NCI-H510A (cell line): ENCODE data around the gene FBXW8.
A peak's percentile ranks its signal among the peaks of the same experiment; 100 is the strongest.
"Not testable (repeated sequence)": the region's sequence is repeated elsewhere in the genome, so short reads cannot be mapped to it uniquely, and the experiment has no call there.

Experiments
- DNase-seq: peaks from one replicate; lab custom pipeline; 2025; lab: John Stamatoyannopoulos, UW

FBXW8 gene

DNA sequence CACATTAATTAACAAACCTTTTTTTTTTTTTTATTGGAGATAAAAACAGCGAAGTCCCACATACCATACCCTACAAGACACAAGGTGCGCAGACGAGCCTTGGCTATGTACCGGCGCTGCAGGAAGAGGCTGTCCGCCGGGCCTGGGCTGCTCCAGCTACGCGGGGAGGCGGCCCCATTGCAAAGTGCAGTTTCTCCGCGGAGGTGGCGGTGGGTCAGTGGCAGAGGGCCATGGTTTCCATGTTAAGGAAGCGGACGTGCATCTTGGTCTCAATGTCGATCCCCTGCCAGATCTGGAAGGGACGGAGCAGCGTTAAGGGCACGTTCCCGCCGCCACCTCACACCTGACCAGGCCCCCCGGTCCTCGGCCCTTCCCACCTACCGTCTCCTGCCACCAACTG, 128.2 kb downstream of the FBXW8 start:
- no peak for DNase-seq

GRCh38 chr12:117039891-117040309, 129.2 kb downstream of the FBXW8 start:
- DNase-seq = no peak

DNA sequence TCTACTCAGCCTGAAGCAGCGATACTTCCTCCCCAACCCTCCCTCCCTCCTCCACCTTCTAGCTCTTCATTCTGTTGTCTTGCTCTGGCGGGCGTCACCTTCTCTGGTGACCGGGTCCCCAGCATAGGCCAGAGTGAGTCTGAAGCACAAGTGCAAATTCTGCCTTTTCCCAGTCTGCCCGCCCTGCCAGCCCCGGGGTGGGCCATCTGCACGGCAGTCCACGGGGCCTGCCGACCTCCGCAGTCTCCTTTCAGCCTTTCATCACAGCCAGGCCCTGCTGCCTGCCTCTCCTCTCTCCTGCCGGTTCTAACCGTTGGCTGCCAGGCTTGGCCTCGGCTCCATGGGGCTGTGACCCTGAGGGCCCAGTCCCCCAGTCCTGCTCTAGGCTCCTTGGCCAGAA, 129.7 kb downstream of the FBXW8 start:
- DNase-seq = no peak

- no peak for DNase-seq
These were observed 131.0 kb downstream of the FBXW8 start for GRCh38 chr12:117041798-117042170.

- no peak for DNase-seq
These were observed 131.6 kb downstream of the FBXW8 start for GRCh38 chr12:117042171-117042842.

DNA sequence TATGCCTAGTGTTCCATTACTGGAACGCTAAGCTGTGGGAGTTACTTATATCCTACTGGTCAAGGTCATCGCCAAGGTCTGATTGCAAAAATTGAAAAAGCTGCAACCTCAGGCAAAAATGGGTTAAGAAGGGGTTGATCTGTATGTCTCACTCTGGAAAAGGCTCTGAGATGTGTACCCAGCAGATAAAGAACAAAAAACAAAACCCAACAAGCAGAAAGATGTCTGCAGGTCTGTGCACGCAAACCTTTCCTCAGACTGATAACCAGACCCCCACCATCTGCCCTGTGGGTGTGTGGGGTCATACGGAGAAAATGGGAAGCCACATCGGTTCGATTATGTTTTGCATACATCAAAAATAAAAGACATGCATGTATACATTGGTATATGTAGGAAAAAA, 132.1 kb downstream of the FBXW8 start:
- no peak for DNase-seq

- DNase-seq = no peak
These were observed 133.6 kb downstream of the FBXW8 start for GRCh38 chr12:117044311-117044710.

GRCh38 chr12:117044790-117045159, 134.0 kb downstream of the FBXW8 start:
- no peak for DNase-seq

DNA sequence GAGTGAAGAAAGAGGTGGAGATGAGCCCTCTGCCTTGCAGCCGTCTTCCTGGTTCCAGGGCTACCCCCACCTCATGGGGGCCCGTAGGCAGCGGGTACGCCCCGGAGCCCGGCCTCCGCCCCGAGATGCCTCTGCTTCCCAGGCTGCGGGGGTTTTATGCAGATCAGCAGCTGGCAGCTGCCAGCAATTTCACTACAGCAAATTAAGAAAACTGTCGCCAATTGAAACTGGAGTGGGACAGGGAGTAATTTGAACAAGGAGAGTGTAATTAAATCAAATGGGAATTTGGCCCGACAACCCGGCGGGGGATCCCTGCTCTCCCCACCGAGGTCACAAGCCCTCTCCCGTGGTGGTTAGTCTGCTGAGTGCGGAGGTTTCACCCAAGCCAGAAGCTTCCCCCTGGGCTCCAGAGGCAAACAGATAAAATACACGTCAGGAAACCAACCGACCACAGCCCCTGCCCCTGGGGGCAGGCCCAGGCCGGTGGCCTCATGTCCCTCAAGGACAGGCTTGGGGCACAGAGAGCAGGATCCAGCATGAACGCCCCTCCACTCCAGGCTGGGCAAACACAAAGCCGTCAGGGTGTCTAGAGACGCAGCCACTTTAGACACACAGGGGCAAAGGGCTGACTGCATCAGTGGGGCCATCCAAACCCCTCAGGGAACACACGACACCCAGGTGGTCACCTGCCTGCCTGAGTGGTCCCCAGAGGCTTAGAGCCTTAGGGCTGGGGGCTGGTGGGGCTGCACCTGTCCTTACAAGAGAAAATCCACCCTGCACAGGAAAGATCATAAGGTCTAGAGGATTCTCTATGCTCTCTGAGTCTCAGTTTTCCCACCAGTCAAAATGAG, 134.6 kb downstream of the FBXW8 start:
- DNase-seq = no peak

GRCh38 chr12:117046011-117046369, 135.2 kb downstream of the FBXW8 start:
- DNase-seq = no peak

DNA sequence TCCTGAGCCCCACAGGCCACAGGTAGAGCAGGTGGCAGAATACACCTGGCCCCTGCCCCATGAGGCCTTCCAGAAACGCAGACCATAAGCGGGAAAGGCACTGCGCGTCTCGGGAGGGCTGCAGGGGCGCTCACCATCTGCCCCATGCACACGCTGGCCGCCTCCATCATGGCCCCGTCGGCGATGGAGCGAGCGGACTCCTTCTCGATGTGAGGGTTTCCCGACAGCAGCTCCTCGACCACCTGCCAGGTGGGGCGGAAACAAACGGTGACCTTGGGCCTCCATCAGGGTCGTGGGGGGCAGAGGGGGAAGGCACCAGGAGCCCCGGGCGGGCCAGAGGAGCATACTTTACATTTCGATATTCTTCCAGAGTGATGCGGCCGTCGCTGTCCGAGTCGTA, 135.7 kb downstream of the FBXW8 start:
- DNase-seq = no peak

- DNase-seq = no peak
These were observed 136.2 kb downstream of the FBXW8 start for GRCh38 chr12:117046861-117047530.

DNA sequence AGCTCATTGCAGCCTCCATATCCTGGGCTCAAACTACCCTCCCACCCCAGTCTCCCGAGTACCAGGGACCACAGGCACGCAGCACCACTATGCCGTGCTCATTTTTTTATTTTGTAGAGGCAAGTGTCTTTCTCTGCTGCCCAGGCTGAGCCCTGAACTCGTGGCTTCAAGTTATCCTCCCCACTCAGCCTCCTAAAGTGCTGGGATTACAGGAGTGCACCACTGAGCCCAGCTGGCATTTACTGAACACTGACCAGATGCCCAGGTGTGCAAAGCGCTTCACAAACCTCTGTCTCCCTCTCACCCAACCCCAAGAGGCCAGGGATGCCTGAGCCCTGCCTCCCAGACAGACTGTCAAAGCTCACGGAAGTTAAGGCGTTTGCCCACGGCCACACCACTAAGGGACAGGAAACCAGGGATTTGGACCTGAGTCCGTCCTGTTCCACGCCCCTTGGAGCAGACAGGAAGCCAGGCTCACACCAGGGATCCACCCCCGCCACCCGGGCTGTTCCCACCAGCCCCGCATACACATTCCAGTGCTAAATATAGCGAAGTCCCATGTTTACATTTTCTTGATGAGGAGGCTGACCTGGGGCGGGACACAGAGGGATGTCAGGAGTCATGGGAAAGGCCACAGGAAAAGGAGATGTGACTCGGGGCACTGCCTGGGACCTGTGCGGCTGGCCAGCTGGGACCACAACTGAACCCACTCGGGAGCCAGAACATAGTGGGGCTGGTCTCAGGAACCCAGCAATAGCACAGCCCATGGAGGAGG, 137.2 kb downstream of the FBXW8 start:
- no peak for DNase-seq

- DNase-seq = no peak
These were observed 137.8 kb downstream of the FBXW8 start for GRCh38 chr12:117048585-117048904.

- no peak for DNase-seq
These were observed 138.5 kb downstream of the FBXW8 start for GRCh38 chr12:117049295-117049694.

- DNase-seq = no peak
These were observed 139.3 kb downstream of the FBXW8 start for GRCh38 chr12:117050060-117050459.

- DNase-seq = no peak
These were observed 140.6 kb downstream of the FBXW8 start for GRCh38 chr12:117051380-117051779.

DNA sequence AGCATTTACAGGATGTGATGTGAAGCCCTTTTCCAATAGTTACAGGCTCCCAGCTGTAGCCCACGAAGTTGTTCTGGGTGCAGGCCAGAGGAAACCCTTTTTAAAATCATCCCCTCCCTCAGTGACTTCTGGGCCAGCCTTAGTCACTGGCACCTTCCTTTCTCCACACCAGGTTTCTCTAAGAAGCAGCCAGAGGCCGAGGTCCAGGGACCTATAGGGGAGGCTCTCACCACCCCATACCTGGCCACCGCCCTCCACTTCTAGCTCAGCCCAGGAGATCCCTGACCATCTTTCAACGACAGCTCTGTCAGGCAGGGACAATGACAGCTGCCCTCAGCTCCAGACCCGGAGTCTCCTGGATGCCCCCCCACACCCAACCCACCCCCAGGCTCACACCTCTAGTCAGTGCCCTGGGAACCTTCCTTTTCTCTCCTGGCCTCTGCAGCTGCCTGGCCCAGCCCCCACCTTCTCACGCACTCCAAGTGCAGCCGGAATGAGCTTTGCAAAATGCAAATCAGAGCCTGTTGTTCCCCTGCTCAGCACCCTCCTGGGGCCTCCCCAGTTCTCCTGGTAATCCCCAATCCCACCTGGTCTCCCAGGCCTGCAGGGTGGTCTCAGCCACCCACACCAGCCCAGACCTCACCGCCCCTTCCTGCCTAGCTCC, 141.8 kb downstream of the FBXW8 start:
- peak; percentile 46 for DNase-seq

DNA sequence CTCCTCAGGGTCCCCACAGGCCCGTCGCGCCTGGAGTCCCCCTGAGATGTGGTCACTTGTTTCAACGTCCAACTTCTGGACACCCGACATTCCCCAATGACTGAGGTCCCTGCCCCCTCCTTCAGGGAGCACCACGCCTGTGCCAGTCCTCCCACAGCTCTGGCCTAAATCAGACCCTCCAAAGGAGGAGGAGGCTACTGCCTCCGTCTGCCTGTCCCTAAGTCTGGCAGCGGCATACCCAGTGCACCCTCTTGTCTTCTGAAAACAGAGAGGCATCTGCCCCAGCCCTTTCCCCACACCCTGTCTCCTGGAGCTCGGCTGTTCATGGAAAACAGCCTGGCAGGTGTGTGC, 142.3 kb downstream of the FBXW8 start:
- DNase-seq = no peak

GRCh38 chr12:117053597-117054201, 142.9 kb downstream of the FBXW8 start:
- no peak for DNase-seq

GRCh38 chr12:117054279-117054678, 143.5 kb downstream of the FBXW8 start:
- no peak for DNase-seq

DNA sequence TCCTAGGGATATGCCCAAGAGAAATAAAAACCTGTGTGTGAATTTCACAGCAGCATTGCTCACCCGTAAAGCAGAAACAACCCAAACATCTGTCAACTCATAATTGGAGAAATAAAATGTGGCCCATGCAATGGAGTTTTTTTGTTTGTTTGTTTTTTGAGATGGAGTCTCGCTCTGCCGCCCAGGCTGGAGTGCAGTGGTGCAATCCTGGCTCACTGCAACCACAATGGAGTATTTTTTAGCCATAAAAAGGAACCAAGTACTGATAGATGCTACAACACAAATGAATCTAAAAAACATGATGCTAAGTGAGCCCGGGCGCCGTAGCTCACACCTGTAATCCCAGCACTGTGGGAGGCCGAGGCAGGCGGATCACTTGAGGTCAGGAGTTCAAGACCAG, 146.9 kb downstream of the FBXW8 start:
- not testable (repeated sequence) for DNase-seq
